GM18508 (cell line): ENCODE measurements around the gene PEBP1.

Source experiments
- ATAC-seq: cut with Tn5 transposase; IDR thresholded peaks from one replicate; pipeline ENCODE4 v1.9.1; 2021; ENCODE audit warnings: moderate number of reproducible peaks; ENCODE audit not compliant: insufficient read depth, unreplicated experiment

PEBP1 gene

DNA sequence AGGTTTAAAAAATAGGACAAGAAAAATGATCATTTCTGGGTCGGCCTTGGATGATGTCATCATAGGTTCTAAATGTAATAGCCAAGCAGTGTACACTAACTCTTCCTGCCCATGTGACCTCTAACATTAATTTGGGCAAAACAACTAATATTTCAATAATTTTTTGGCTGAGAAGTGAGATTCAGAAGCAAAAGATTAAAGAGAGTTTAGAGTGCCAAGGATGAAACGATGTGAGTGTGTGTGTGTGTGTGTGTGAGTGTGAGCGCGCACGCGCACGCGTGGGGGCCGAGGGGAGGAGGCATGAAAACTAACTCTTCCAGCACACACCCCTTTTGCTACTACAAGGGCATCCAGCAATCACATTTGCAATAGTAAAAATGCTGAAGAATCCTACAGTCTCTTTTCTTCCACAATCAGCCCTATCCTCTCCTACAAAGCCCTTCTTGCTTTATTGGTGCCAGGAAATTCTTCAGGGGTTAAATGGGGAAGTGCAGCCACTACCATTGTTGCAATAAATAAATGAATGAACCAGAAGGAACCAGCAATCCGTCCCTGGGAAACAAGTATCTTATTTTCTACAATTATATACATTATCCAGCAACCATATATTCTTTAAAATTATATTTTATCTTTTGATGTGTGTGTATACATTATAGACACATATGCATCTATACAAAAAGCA lies 52.9 kb downstream of the PEBP1 start:
- no peak for ATAC-seq

DNA sequence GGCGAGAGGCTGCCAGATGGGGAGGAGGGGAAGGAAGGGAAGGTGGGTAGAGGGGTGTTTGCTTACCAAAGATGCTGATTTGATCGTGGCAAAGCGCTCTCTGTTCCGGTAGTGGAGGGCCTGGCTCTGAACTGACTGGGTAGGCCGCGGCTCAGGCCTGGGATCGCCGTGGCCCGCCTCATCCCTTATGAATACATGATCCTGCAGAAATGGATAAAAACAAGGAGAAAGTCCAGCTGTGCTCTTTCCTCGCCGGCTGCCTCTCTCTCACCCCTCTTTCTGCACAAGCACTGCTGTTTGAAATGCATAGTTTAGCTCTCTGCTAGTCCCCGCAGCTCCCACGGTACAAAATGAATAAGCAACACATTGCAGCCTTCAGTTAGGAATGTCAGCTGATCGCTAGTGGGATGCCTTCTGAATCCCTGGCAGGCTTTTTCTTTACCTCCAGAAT lies 53.8 kb downstream of the PEBP1 start:
- ATAC-seq, result no peak

DNA sequence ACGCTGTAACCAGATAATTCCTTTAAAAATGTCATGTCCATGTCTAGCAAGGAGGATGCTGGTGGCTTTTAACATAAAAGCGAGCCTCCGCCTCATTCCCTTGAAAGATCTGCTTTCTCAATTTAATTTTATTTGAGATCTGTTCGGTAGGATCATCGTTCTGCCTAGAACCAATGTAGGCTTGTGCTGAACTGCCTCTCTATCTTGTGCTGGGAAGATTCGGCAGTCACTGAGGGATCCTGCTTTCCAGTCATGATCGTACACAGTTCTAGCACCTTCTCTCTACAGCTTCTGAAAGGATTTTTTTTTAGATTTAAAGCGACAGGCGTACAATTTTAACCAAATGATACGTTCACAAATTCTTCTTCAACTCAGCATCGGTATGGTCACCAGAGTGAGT lies 54.3 kb downstream of the PEBP1 start:
- ATAC-seq, result no peak

DNA sequence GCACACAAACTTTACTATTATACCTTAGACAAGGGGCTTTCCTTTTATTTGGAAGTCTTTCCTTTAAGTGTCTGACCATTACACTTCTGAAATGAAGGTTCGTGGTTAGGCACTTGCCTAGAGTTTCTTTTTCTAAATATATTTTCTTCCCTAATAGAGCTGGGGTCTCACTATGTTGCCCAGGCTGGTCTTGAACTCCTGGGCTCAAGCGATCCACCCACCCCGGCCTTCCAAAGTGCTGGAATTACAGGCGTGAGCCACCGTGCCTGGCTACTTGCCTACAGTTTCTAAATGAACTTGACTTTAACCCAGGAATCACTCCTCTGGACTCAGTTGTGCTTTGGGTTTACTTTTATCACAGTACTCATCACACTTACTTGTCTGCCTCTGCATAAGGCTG lies 57.6 kb downstream of the PEBP1 start:
- ATAC-seq, result no peak

DNA sequence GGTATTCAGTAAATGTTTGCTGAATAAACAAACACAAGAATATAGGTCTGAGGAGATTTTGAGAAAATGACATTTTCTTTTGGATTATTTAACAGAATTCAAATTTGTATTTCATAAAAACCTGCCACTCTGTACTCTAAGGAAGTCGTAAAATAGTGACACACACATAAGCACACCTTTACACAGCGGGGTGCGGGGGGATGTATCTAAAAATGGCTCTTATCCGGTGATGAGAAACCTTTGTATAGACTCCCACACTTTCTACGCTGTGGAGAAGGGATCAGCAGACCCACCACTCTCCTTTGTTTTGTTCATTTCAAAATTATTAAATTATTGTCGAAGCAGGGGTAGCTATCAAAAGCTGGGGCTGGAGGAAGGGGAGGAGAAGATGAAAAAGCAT lies 58.0 kb downstream of the PEBP1 start:
- no peak for ATAC-seq
